PC-9 (cell line): ENCODE measurements around the gene NCAM2.

Experiments used
- EZH2 ChIP-seq: fragments of 200-600 bp; sonication (generic); IDR thresholded peaks from 2 replicates; pipeline ENCODE4 v1.8.0; 2017; ENCODE audit warnings: antibody characterized with exemption, low read depth
- TF ChIP-seq, protein P1 (sequence below): fragments of 200-600 bp; sonication (generic); conservative IDR thresholded peaks from 2 replicates; pipeline ENCODE4 v1.6.1; 2017; ENCODE audit warnings: mixed run types, antibody characterized with exemption, mild to moderate bottlenecking, moderate library complexity

DNA sequence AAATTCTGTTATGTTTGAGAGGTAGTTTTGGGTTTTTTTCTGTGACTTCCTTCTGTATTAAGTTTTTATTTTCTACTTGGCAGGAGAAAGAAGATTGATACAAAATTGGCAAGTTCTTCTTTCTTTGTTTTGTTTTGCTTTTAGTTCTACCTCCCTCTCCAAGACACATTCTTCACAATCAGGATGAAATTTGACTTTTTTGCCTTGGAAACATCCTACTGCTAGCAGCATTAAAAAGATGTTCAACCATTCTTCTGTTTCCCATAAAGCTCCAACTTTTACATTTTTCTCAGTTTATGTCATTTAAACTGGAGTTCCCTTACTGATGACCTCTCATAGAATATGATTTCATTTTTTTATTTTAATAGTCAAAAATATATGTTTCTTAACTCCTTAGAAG, 234.8 kb downstream of the NCAM2 start:
- no peak for TF ChIP-seq EZH2
- TF ChIP-seq, protein P1, sequence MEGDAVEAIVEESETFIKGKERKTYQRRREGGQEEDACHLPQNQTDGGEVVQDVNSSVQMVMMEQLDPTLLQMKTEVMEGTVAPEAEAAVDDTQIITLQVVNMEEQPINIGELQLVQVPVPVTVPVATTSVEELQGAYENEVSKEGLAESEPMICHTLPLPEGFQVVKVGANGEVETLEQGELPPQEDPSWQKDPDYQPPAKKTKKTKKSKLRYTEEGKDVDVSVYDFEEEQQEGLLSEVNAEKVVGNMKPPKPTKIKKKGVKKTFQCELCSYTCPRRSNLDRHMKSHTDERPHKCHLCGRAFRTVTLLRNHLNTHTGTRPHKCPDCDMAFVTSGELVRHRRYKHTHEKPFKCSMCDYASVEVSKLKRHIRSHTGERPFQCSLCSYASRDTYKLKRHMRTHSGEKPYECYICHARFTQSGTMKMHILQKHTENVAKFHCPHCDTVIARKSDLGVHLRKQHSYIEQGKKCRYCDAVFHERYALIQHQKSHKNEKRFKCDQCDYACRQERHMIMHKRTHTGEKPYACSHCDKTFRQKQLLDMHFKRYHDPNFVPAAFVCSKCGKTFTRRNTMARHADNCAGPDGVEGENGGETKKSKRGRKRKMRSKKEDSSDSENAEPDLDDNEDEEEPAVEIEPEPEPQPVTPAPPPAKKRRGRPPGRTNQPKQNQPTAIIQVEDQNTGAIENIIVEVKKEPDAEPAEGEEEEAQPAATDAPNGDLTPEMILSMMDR = no peak
